Measurements from ENCODE around the gene C6orf118. TPM values are rescaled to one million over a fixed set of nuclear protein-coding genes. Genes with fewer than 3 reads are reported as not detected.

Gene C6orf118
- total RNA-seq = not detected in 2 replicates

GRCh38 chr6:165308926-165309731 lies at the start of gene C6orf118:
C6orf118 (minus strand) TSS chr6:165309605; CDS start chr6:165309586, 19 bp downstream.
- no peaks in the 10 kb centered on the region for H3K36me3 Mint-ChIP-seq (ENCODE audit: low read depth)
- no peak within 1 kb of the TSS for H3K4me3 Mint-ChIP-seq
- DNase-seq = no peak
- ChIA-PET POLR2A (no interaction called here), CTCF (no interaction called here)
- intact Hi-C loops (cut with micrococcal nuclease) = no loop called here
- H3K27me3 Mint-ChIP-seq = no peaks in the 10 kb centered on the region
- peaks cover 4% of the 10 kb centered on the region for H3K4me1 Mint-ChIP-seq
- H3K27ac Mint-ChIP-seq = no peak within 1 kb of the TSS
- TF ChIP-seq CTCF (IDR thresholded peaks at IDR 0.05) = no peak
- peaks cover 2% of the 10 kb centered on the region for H3K9me3 Mint-ChIP-seq
- ATAC-seq (ENCODE audit: low read depth) = no peak

GRCh38 chr6:165345700-165346099 lies 36.3 kb upstream of the C6orf118 start:
- POLR2A ChIA-PET = no interaction called here
- CTCF ChIA-PET = no interaction called here
- no peaks in the 10 kb centered on the region for H3K36me3 Mint-ChIP-seq (ENCODE audit: low read depth)
- ATAC-seq (ENCODE audit: low read depth) = no peak
- no peak for TF ChIP-seq CTCF (IDR thresholded peaks at IDR 0.05)
- no peak for DNase-seq
- H3K4me3 Mint-ChIP-seq = no peak overlapping the region
- intact Hi-C loops (cut with micrococcal nuclease) = no loop called here
- peaks cover 12% of the 10 kb centered on the region for H3K9me3 Mint-ChIP-seq
- no peaks in the 10 kb centered on the region for H3K27me3 Mint-ChIP-seq
- H3K4me1 Mint-ChIP-seq = no peaks in the 10 kb centered on the region
- H3K27ac Mint-ChIP-seq = no peak overlapping the region

- H3K36me3 Mint-ChIP-seq (ENCODE audit: low read depth) = no peaks in the 10 kb centered on the region
- no peak for TF ChIP-seq CTCF (IDR thresholded peaks at IDR 0.05)
- DNase-seq (no peak), ATAC-seq (ENCODE audit: low read depth) (no peak)
- no peak overlapping the region for H3K4me3 Mint-ChIP-seq
- ChIA-PET POLR2A (no interaction called here), CTCF (no interaction called here)
- no peak overlapping the region for H3K27ac Mint-ChIP-seq
- intact Hi-C loops (cut with micrococcal nuclease) = no loop called here
- H3K9me3 Mint-ChIP-seq = peaks cover 3% of the 10 kb centered on the region
- H3K27me3 Mint-ChIP-seq = no peaks in the 10 kb centered on the region
- no peaks in the 10 kb centered on the region for H3K4me1 Mint-ChIP-seq
These were observed 31.1 kb upstream of the C6orf118 start for GRCh38 chr6:165340532-165340931.

GRCh38 chr6:165325609-165326008 lies 16.2 kb upstream of the C6orf118 start:
- TF ChIP-seq CTCF (IDR thresholded peaks at IDR 0.05) = no peak
- ChIA-PET CTCF (no interaction called here), POLR2A (no interaction called here)
- intact Hi-C loops (cut with micrococcal nuclease) = no loop called here
- DNase-seq = no peak
- H3K9me3 Mint-ChIP-seq = peaks cover 14% of the 10 kb centered on the region
- no peak for ATAC-seq (ENCODE audit: low read depth)
- no peaks in the 10 kb centered on the region for H3K27me3 Mint-ChIP-seq
- no peak overlapping the region for H3K4me3 Mint-ChIP-seq
- H3K4me1 Mint-ChIP-seq = no peaks in the 10 kb centered on the region
- H3K36me3 Mint-ChIP-seq (ENCODE audit: low read depth) = no peaks in the 10 kb centered on the region
- H3K27ac Mint-ChIP-seq = no peak overlapping the region

- intact Hi-C loops (cut with micrococcal nuclease) = no loop called here
- TF ChIP-seq CTCF (IDR thresholded peaks at IDR 0.05) = no peak
- Mint-ChIP-seq H3K36me3 (ENCODE audit: low read depth) (no peaks in the 10 kb centered on the region), H3K27ac (no peak overlapping the region), H3K4me3 (no peak overlapping the region), H3K9me3 (peaks cover 25% of the 10 kb centered on the region), H3K27me3 (no peaks in the 10 kb centered on the region), H3K4me1 (no peaks in the 10 kb centered on the region)
- CTCF ChIA-PET = no interaction called here
- POLR2A ChIA-PET = no interaction called here
- DNase-seq = no peak
- ATAC-seq (ENCODE audit: low read depth) = no peak
These were observed 12.2 kb upstream of the C6orf118 start for GRCh38 chr6:165321555-165322145.
